Mucosa of gallbladder (tissue), 1 donor: ENCODE data around the gene PPA1. TPM values are rescaled to one million over a fixed set of nuclear protein-coding genes. Genes with fewer than 3 reads are reported as not detected.
"Not testable (repeated sequence)": the region's sequence is repeated elsewhere in the genome, so short reads cannot be mapped to it uniquely, and the experiment has no call there.

Source experiments
- DNase-seq: peaks from one replicate; pipeline ENCODE4 v3.0.0-alpha.2; 2020; ENCODE audit warnings: low spot score
- total RNA-seq: library from RNA; stranded (reverse); gene quantifications from one replicate; pipeline ENCODE4 v1.2.1, GENCODE V29; 2021
- donor health status: DM: no; HTN: no; CAD: no.

The PPA1 gene
- total RNA-seq, 1 donor from 2014 or later, result 148 TPM

DNA sequence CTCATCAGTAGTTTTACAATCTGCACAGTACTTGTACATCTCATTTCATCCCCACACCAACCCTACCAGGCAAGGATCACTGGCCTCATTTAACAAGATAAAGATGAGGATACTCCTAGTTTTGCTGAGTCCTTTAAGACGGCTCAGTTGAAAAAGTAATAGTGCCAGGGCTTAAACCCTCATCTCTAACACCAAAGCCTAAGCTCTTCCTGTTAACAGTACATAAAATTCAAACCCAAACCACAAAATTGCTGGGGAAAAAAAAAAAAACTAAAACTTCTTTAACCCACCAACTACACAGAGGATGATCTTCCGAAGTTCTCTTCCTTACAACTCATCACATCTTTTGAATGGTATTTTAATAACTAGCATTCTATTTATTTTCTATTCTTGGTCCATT lies 64.2 kb downstream of the PPA1 start:
- no peak for DNase-seq

DNA sequence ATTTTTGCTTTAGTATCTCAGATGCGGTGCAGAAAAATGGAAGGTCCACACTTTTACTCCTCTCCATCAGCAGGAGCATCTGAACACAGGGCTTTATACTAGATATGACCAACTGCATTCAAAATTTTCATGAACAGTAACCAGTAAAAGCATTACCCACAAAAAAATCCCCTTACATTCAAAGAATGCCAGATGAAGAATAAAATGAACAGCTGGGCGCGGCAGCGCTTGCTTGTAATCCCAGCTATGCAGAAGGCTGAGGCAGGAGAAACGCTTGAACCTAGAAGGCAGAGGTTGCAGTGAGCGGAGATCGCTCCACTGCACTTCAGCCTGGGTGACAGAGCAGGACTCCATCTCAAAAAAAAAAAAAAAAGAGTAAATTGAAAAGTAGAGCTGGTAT lies 66.0 kb downstream of the PPA1 start:
- no peak for DNase-seq

DNA sequence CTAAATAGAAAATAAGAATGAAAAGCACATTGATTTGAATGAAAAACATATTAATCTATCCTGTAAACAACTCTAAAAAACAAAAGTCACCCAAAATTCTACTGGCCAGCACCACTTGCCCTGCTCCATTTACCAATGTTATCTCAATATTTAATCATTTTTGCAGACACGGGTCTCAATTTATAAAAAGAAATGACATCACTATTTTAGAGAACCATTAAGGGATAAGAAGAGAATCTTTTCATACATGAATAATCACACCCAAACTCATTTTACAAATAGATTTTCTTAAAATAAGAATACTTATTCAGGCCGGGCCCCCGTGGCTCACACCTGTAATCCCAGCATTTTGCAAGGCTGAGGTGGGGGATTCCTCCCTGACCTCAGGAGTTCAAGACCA lies 66.8 kb downstream of the PPA1 start:
- DNase-seq, result no peak

DNA sequence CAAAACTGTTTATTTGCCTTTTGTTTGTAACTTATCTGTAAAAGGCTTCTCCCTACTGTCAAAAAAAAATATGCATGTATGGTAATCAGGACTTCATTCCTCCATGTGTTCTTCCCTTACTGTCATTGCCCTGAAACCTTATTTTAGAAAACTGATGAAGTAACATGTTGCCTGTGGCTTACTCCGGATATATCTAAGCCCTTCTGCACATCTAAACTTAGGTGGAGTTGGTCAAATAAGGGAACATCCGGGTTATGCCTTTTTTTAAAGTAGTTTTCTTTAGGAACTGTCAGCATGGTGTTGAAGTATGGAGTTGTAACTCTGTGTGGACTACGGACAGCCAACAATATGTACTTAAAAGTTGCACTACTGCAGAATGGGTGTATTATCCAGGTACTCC lies 69.1 kb downstream of the PPA1 start:
- DNase-seq, result no peak

DNA sequence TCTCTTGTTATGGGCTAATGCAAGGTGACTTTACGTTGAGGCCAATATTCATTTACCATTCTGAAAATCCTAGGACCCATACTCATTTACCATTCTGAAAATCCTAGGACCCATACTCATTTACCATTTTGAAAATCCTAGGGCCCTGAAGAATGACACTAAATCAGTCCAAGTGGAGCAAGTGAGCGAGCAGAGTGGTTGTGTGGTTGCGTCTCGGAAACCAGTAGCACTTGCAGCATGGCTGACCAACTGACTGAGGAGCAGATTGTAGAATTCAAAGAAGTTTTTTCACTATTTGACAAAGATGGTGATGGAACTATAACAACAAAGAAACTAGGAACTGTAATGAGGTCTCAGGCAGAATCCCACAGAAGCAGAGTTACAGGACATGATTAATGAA lies 69.8 kb downstream of the PPA1 start:
- DNase-seq, result no peak

DNA sequence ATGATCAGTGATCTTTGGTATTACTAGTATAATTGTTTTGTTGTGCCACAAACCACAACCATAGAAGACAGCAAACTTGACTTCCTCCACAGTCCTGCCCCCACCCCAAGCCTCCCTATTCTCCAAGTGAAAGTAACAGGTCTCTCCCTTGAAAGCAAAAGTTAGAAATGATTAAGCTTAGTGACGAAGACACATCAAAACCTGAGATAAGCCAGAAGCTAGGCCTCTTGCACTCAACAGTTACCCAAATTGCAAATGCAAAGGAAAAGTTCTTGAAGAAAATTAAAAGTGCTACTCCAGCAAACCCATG lies 70.4 kb downstream of the PPA1 start:
- no peak for DNase-seq

DNA sequence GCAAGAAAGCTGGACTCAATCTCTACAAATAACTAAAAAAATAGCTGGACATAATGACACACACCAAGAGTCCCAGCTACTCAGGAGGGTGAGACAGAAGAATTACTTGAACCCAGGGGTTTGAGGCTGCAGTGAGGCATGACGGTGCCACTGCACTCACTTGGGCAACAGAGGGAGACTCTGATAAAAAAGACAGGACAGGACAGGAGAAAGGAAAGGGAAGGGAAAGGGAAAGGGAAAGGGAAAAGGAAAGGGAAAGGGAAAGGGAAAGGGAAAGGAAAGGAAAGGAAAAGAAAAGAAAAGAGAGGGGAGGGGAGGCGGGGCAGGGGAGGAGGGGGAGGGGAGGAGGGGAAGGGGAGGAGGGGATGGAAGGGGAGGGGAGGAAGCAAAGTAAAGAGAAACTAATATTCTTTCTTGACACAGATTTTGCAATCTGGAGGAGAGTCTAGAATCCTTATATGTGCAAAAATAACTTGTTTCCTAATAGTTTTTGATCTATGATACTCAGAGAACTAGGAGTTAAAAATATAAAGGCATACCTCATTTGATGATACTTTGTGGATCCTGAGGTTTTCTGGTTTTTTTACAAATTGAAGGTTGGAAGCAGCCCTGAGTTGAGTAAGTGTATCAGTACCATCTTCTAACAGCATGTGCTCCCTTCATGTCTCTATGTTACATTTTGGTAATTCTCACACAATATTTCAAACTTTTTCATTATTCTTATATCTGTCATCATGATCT lies 70.9 kb downstream of the PPA1 start:
- no peak for DNase-seq

DNA sequence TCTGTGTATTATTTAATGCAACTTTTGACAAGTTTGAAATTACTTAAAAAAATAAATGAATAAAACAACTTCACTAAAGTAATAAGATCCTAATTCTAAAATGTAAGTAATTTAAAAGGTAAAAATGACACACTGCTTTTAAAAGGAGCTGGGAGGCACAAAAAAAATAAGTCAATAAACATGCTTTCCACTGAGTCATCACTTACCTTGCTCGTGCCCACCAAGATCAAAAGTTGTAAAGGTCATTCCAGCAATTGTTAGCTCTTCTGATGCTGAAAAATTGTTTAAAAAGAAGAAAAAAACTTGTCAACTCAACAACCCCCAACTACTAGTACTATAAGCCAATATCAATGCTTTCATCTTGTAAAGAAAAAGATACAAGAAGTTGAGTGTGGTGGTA lies 72.4 kb downstream of the PPA1 start:
- no peak for DNase-seq

DNA sequence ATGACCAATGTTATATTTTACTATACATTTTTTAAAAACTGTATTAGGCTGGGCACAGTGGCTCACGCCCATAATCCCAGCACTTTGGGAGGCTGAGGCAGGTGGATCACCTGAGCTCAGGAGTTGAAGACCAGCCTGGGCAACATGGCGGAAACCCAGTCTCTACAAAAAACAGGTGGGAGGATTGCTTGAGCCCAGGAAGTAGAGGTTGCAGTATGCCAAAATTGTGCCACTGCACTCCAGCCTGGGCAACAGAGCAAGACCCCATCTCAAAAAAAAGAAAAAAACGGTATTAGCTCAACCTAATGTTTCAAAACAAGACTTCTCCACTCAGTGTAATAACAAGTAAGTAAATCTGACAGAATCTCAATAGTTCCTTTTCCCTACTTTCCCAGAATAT lies 73.9 kb downstream of the PPA1 start:
- not testable (repeated sequence) for DNase-seq

DNA sequence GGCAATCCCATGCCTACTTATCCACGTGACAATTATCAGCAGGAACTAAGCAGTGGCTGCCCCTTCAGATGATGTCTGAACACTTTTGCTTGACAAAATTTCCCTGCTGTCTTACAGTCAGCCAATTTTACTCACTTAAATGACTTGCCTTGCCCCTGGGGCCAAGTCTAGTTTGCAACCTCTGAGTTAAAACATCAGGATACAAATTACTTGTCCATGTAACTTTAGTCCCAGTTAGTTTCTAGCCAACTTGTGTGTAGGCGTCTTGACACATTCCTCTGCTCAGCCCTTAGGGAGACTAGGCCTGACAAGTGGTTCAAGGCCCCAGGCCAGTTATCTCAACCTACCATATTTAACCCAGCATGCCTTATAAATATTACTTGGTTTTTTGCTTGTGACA lies 75.1 kb downstream of the PPA1 start:
- DNase-seq, result no peak

DNA sequence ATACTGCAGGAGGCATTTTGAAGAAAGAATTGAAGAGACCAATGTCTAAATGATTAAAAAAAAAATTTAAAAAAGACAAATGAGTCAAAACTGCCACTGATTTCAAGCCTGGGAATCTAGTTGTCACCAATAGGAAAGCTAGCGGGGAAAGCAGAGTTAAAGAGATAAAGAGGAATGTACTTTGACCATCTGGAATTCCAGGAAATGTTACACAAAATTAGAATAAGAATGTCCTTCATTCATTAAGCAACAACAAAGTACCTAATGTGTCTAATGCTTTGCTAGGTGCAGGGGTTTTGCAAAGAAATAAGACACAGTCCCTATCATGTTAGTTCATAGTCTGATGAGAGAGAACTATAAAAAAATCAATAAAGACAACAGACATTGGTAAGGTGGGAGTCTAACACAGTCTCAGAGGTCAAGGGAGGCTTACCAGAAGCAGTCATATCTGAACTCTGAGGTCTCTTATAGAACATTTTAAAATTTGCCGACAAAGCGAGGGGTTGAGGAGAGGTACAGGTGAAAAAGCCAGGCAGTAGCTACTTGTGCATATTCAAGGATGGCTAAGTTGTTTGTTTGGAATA lies 77.9 kb downstream of the PPA1 start:
- no peak for DNase-seq

Other genes with a start within 250 kb of the PPA1 start
- gene MACROH2A2, start 180.6 kb downstream of the PPA1 start, total RNA-seq, result 21.1 TPM
- gene AIFM2, start 100.6 kb downstream of the PPA1 start, total RNA-seq, result 12.2 TPM
- 21.4 TPM for gene TYSND1, start 86.7 kb downstream of the PPA1 start, total RNA-seq
- 106 TPM for gene SAR1A, start 62.9 kb downstream of the PPA1 start, total RNA-seq
- gene NPFFR1, start 50.6 kb upstream of the PPA1 start, total RNA-seq, result 0.03 TPM
- 11.4 TPM for gene LRRC20, start 149.2 kb upstream of the PPA1 start, total RNA-seq
- gene EIF4EBP2, start 170.7 kb upstream of the PPA1 start, total RNA-seq, result 88.2 TPM
- gene NODAL, start 208.3 kb upstream of the PPA1 start, total RNA-seq, result 0.12 TPM
- 15.5 TPM for gene PALD1, start 245.3 kb upstream of the PPA1 start, total RNA-seq